ENCODE results near the gene CFB. TPM values are rescaled to one million over a fixed set of nuclear protein-coding genes. Genes with fewer than 3 reads are reported as not detected.

The CFB gene
- total and polyA plus RNA-seq, 5 donors from 2014 or later = 0.64 to 1.9 (median 1.5) TPM

- ATAC-seq (ENCODE audit: low read depth in 2 of 2) (no peak), DNase-seq (peak in 1 of 3 donors; percentile 4)
- Histone ChIP-seq H3K27ac (ENCODE audit: insufficient read depth, low read length, poor library complexity, severe bottlenecking) (no peak overlapping the region), H3K9me3 (ENCODE audit: control insufficient read depth in 2 of 2, low read length in 2 of 2) (no peaks in the 10 kb centered on the region), H3K4me3 (ENCODE audit: low read depth, low read length) (no peak overlapping the region), H3K36me3 (ENCODE audit: control insufficient read depth, insufficient read depth, low read length) (no peaks in the 10 kb centered on the region), H3K27me3 (ENCODE audit: control insufficient read depth, insufficient read depth, low read length) (no peaks in the 10 kb centered on the region), H3K4me1 (ENCODE audit: control insufficient read depth, insufficient read depth, low read length, poor library complexity, severe bottlenecking) (peaks cover 43% of the 10 kb centered on the region)
- Mint-ChIP-seq H3K9me3 (no peaks in the 10 kb centered on the region), H3K4me3 (peak overlapping the region; percentile 71 to 96 (median 84)), H3K36me3 (no peaks in the 10 kb centered on the region), H3K27me3 (no peaks in the 10 kb centered on the region), H3K4me1 (peaks cover 0 to 44% (median 26%) of the 10 kb centered on the region in 4 donors), H3K27ac (no peak overlapping the region)
Observed at GRCh38 chr6:31899882-31900722, 45.8 kb upstream of the CFB start.

- Mint-ChIP-seq H3K27me3 (peaks cover 4% of the 10 kb centered on the region), H3K36me3 (no peaks in the 10 kb centered on the region), H3K4me3 (peak overlapping the region in 3 of 4 donors; percentile 73 to 77 (median 75)), H3K9me3 (no peaks in the 10 kb centered on the region), H3K4me1 (peaks cover 0 to 39% (median 24%) of the 10 kb centered on the region in 4 donors), H3K27ac (peak overlapping the region in 2 of 3 donors; percentile 65 to 86)
- no peak for ATAC-seq (ENCODE audit: low read depth in 2 of 2)
- Histone ChIP-seq H3K4me3 (ENCODE audit: low read depth, low read length) (no peak overlapping the region), H3K36me3 (ENCODE audit: control insufficient read depth, insufficient read depth, low read length) (no peaks in the 10 kb centered on the region), H3K27me3 (ENCODE audit: control insufficient read depth, insufficient read depth, low read length) (peaks cover 2% of the 10 kb centered on the region), H3K9me3 (ENCODE audit: control insufficient read depth in 2 of 2, low read length in 2 of 2) (no peaks in the 10 kb centered on the region), H3K4me1 (ENCODE audit: control insufficient read depth, insufficient read depth, low read length, poor library complexity, severe bottlenecking) (peaks cover 43% of the 10 kb centered on the region), H3K27ac (ENCODE audit: insufficient read depth, low read length, poor library complexity, severe bottlenecking) (peak overlapping the region; percentile 63)
- DNase-seq = no peak
Observed at GRCh38 chr6:31900917-31901414, 44.9 kb upstream of the CFB start.

- Mint-ChIP-seq H3K27ac (no peak overlapping the region), H3K9me3 (peaks cover 0 to under 1% (median 0%) of the 10 kb centered on the region in 7 donors), H3K4me3 (peak overlapping the region; percentile 73 to 80 (median 76)), H3K36me3 (no peaks in the 10 kb centered on the region), H3K4me1 (peaks cover 0 to 34% (median 22%) of the 10 kb centered on the region in 4 donors), H3K27me3 (peaks cover 9% of the 10 kb centered on the region)
- H3K9me3 ChIP-seq (ENCODE audit: control insufficient read depth in 2 of 2, low read length in 2 of 2) = no peaks in the 10 kb centered on the region
- peaks cover 3% of the 10 kb centered on the region for H3K27me3 ChIP-seq (ENCODE audit: control insufficient read depth, insufficient read depth, low read length)
- peak overlapping the region; percentile 63 for H3K27ac ChIP-seq (ENCODE audit: insufficient read depth, low read length, poor library complexity, severe bottlenecking)
- no peak overlapping the region for H3K4me3 ChIP-seq (ENCODE audit: low read depth, low read length)
- H3K4me1 ChIP-seq (ENCODE audit: control insufficient read depth, insufficient read depth, low read length, poor library complexity, severe bottlenecking) = peaks cover 39% of the 10 kb centered on the region
- ATAC-seq (ENCODE audit: low read depth in 2 of 2) = peak; percentile 31 to 32
- H3K36me3 ChIP-seq (ENCODE audit: control insufficient read depth, insufficient read depth, low read length) = no peaks in the 10 kb centered on the region
- peak; percentile 61 to 75 (median 68) for DNase-seq
Observed at GRCh38 chr6:31901415-31901952, 44.4 kb upstream of the CFB start.

- H3K27ac Mint-ChIP-seq = peak within 1 kb of the TSS; percentile 52 to 87 (median 87)
- ATAC-seq (ENCODE audit: low read depth in 2 of 2) (peak; percentile 52 to 56), DNase-seq (peak; percentile 80 to 84 (median 82))
- H3K36me3 Mint-ChIP-seq = no peaks in the 10 kb centered on the region
- H3K27me3 ChIP-seq (ENCODE audit: control insufficient read depth, insufficient read depth, low read length) = peaks cover 3% of the 10 kb centered on the region
- peaks cover 0 to 2% (median 0%) of the 10 kb centered on the region in 7 donors for H3K9me3 Mint-ChIP-seq
- H3K27ac ChIP-seq (ENCODE audit: insufficient read depth, low read length, poor library complexity, severe bottlenecking) = peak within 1 kb of the TSS; percentile 63
- H3K4me3 ChIP-seq (ENCODE audit: low read depth, low read length) = peak within 1 kb of the TSS; percentile 66
- no peaks in the 10 kb centered on the region for H3K36me3 ChIP-seq (ENCODE audit: control insufficient read depth, insufficient read depth, low read length)
- peaks cover 0 to 32% (median 21%) of the 10 kb centered on the region in 4 donors for H3K4me1 Mint-ChIP-seq
- peaks cover 15% of the 10 kb centered on the region for H3K27me3 Mint-ChIP-seq
- peak within 1 kb of the TSS; percentile 80 to 92 (median 89) for H3K4me3 Mint-ChIP-seq
- peaks cover 34% of the 10 kb centered on the region for H3K4me1 ChIP-seq (ENCODE audit: control insufficient read depth, insufficient read depth, low read length, poor library complexity, severe bottlenecking)
- H3K9me3 ChIP-seq (ENCODE audit: control insufficient read depth in 2 of 2, low read length in 2 of 2) = no peaks in the 10 kb centered on the region
Observed at GRCh38 chr6:31901953-31902643, 43.8 kb upstream of the CFB start, which contains the start of gene ZBTB12. ZBTB12 (minus strand) TSS chr6:31902086; CDS start chr6:31901305, 781 bp downstream.

GRCh38 chr6:31903957-31904356 lies 41.9 kb upstream of the CFB start:
- Histone ChIP-seq H3K9me3 (ENCODE audit: control insufficient read depth in 2 of 2, low read length in 2 of 2) (no peaks in the 10 kb centered on the region), H3K27me3 (ENCODE audit: control insufficient read depth, insufficient read depth, low read length) (peaks cover 3% of the 10 kb centered on the region), H3K4me3 (ENCODE audit: low read depth, low read length) (no peak overlapping the region), H3K36me3 (ENCODE audit: control insufficient read depth, insufficient read depth, low read length) (no peaks in the 10 kb centered on the region), H3K27ac (ENCODE audit: insufficient read depth, low read length, poor library complexity, severe bottlenecking) (no peak overlapping the region), H3K4me1 (ENCODE audit: control insufficient read depth, insufficient read depth, low read length, poor library complexity, severe bottlenecking) (peaks cover 21% of the 10 kb centered on the region)
- ATAC-seq (ENCODE audit: low read depth in 2 of 2) (no peak), DNase-seq (no peak)
- no peak overlapping the region for H3K27ac Mint-ChIP-seq
- peaks cover 0 to 19% (median 16%) of the 10 kb centered on the region in 4 donors for H3K4me1 Mint-ChIP-seq
- peaks cover 0 to 2% (median 0%) of the 10 kb centered on the region in 7 donors for H3K9me3 Mint-ChIP-seq
- H3K36me3 Mint-ChIP-seq = no peaks in the 10 kb centered on the region
- H3K4me3 Mint-ChIP-seq = no peak overlapping the region
- H3K27me3 Mint-ChIP-seq = peaks cover 15% of the 10 kb centered on the region

GRCh38 chr6:31905041-31905440 lies 40.9 kb upstream of the CFB start:
- H3K4me3 ChIP-seq (ENCODE audit: low read depth, low read length) = no peak overlapping the region
- H3K36me3 ChIP-seq (ENCODE audit: control insufficient read depth, insufficient read depth, low read length) = no peaks in the 10 kb centered on the region
- peaks cover 0 to 12% (median 10%) of the 10 kb centered on the region in 4 donors for H3K4me1 Mint-ChIP-seq
- no peak overlapping the region for H3K27ac Mint-ChIP-seq
- peaks cover 12% of the 10 kb centered on the region for H3K4me1 ChIP-seq (ENCODE audit: control insufficient read depth, insufficient read depth, low read length, poor library complexity, severe bottlenecking)
- no peaks in the 10 kb centered on the region for H3K36me3 Mint-ChIP-seq
- ATAC-seq (ENCODE audit: low read depth in 2 of 2) (no peak), DNase-seq (no peak)
- H3K9me3 ChIP-seq (ENCODE audit: control insufficient read depth in 2 of 2, low read length in 2 of 2) = no peaks in the 10 kb centered on the region
- H3K27me3 ChIP-seq (ENCODE audit: control insufficient read depth, insufficient read depth, low read length) = peaks cover 3% of the 10 kb centered on the region
- peaks cover 15% of the 10 kb centered on the region for H3K27me3 Mint-ChIP-seq
- H3K27ac ChIP-seq (ENCODE audit: insufficient read depth, low read length, poor library complexity, severe bottlenecking) = no peak overlapping the region
- H3K9me3 Mint-ChIP-seq = peaks cover 0 to 2% (median 0%) of the 10 kb centered on the region in 7 donors
- peak overlapping the region in 1 of 4 donors; percentile 64 for H3K4me3 Mint-ChIP-seq

GRCh38 chr6:31906122-31906521 lies 39.8 kb upstream of the CFB start:
- no peak overlapping the region for H3K27ac ChIP-seq (ENCODE audit: insufficient read depth, low read length, poor library complexity, severe bottlenecking)
- H3K4me1 ChIP-seq (ENCODE audit: control insufficient read depth, insufficient read depth, low read length, poor library complexity, severe bottlenecking) = peaks cover 12% of the 10 kb centered on the region
- no peak overlapping the region for H3K4me3 ChIP-seq (ENCODE audit: low read depth, low read length)
- Mint-ChIP-seq H3K4me1 (peaks cover 0 to 12% (median 8%) of the 10 kb centered on the region in 4 donors), H3K27me3 (peaks cover 15% of the 10 kb centered on the region), H3K4me3 (peak overlapping the region in 1 of 4 donors; percentile 77), H3K36me3 (no peaks in the 10 kb centered on the region), H3K27ac (no peak overlapping the region), H3K9me3 (peaks cover 0 to 2% (median 0%) of the 10 kb centered on the region in 7 donors)
- H3K36me3 ChIP-seq (ENCODE audit: control insufficient read depth, insufficient read depth, low read length) = no peaks in the 10 kb centered on the region
- H3K27me3 ChIP-seq (ENCODE audit: control insufficient read depth, insufficient read depth, low read length) = peaks cover 3% of the 10 kb centered on the region
- DNase-seq = no peak
- no peaks in the 10 kb centered on the region for H3K9me3 ChIP-seq (ENCODE audit: control insufficient read depth in 2 of 2, low read length in 2 of 2)
- ATAC-seq (ENCODE audit: low read depth in 2 of 2) = no peak

Data from CD4-positive, CD25-positive, alpha-beta regulatory T cell (primary cell).